DLD1 (cell line): ENCODE measurements around the gene RAB17.

Experiments used
- in situ Hi-C: cut with HindIII; loops from 2 replicates; pipeline ENCODE4 v1.10.0; 2017; ENCODE audit warnings: low sequenced_read_pairs

RAB17 gene

GRCh38 chr2:237590272-237591140, at the start of gene RAB17:
Gene RAB17, minus strand, starts transcription at chr2:237590734. Its CDS starts 4,580 bp downstream, at chr2:237586154.
- in situ Hi-C loops = no loop called here

GRCh38 chr2:237639836-237640220, 49.3 kb upstream of the RAB17 start:
- in situ Hi-C loops = loop anchor here (5.0 kb wide), 1 partner anchor 42 kb away; no protein-coding TSS in a partner anchor

- in situ Hi-C loops = no loop called here
Observed at GRCh38 chr2:237639052-237639835, 48.7 kb upstream of the RAB17 start.

GRCh38 chr2:237638176-237638575, 47.6 kb upstream of the RAB17 start:
- in situ Hi-C loops = no loop called here

GRCh38 chr2:237637429-237638135, 47.0 kb upstream of the RAB17 start:
- in situ Hi-C loops = no loop called here

GRCh38 chr2:237636578-237636977, 46.0 kb upstream of the RAB17 start:
- in situ Hi-C loops = no loop called here

- in situ Hi-C loops = no loop called here
Observed at GRCh38 chr2:237633061-237633561, 42.6 kb upstream of the RAB17 start.

GRCh38 chr2:237631801-237632585, 41.5 kb upstream of the RAB17 start:
- in situ Hi-C loops = no loop called here

GRCh38 chr2:237631007-237631785, 40.7 kb upstream of the RAB17 start:
- in situ Hi-C loops = no loop called here

GRCh38 chr2:237630216-237631000, 39.9 kb upstream of the RAB17 start:
- in situ Hi-C loops = no loop called here

GRCh38 chr2:237629739-237630138, 39.2 kb upstream of the RAB17 start:
- in situ Hi-C loops = no loop called here

- in situ Hi-C loops = no loop called here
Observed at GRCh38 chr2:237629188-237629534, 38.6 kb upstream of the RAB17 start.

- in situ Hi-C loops = no loop called here
Observed at GRCh38 chr2:237628247-237629187, 38.0 kb upstream of the RAB17 start.

- in situ Hi-C loops = no loop called here
Observed at GRCh38 chr2:237627441-237628246, 37.1 kb upstream of the RAB17 start, which contains the start of gene LRRFIP1. Gene LRRFIP1, plus strand, starts transcription at chr2:237627587. Its CDS starts 58 bp downstream, at chr2:237627645.

GRCh38 chr2:237626813-237627440, 36.4 kb upstream of the RAB17 start:
- in situ Hi-C loops = no loop called here

GRCh38 chr2:237625777-237626176, 35.2 kb upstream of the RAB17 start:
- in situ Hi-C loops = no loop called here
